Neuron (in vitro differentiated cells): ENCODE measurements around the gene CDK5R2.

Source experiments
- H2AFZ ChIP-seq: one replicate; pipeline ENCODE4 v1.6.1; 2013; ENCODE audit warnings: low read depth, mild to moderate bottlenecking, inconsistent platforms, low read length, moderate library complexity
- H3K27me3 ChIP-seq: one replicate; pipeline ENCODE4 v1.6.1; 2013; ENCODE audit warnings: low read length; ENCODE audit not compliant: insufficient read depth
- H3K36me3 ChIP-seq: one replicate; pipeline ENCODE4 v1.6.1; 2013; ENCODE audit warnings: low read length; ENCODE audit not compliant: insufficient read depth
- H3K4me1 ChIP-seq: one replicate; pipeline ENCODE4 v1.6.1; 2013; ENCODE audit warnings: low read length; ENCODE audit not compliant: insufficient read depth
- H3K4me3 ChIP-seq: 2 replicates; pipeline ENCODE4 v1.5.1; 2013; ENCODE audit warnings: mild to moderate bottlenecking, low read length, moderate library complexity
- H3K9me3 ChIP-seq: one replicate; pipeline ENCODE4 v1.6.1; 2013; ENCODE audit warnings: low read length

CDK5R2 gene

DNA sequence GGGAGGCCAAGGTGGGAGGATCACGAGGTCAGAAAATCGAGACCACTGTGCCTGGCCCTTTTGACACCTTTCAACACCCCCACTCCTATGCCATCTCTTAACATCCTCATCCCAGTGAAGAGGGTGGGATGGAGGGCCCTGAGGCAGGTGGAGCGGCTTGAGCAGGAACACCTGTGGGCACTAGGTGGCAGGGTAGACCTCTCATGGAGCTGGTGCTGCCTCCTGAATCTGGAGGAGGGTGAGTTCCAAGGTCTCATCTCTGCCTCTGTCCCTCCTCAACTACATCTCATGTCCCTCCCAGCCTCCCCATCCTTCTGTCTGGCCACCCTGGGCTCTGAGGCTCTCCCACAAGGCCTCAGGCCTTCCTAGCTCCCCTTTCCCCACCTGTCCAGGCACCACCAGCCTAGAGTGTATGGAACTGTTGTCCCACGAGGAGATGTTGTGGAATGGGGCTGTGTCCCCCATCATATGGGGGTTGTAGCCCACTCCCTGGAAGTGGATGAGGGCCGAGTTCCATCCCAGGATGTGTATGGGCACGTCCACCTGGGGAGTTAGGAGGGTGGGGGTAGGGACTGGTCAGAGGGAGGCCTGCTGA, 50.8 kb downstream of the CDK5R2 start:
- H3K36me3 ChIP-seq: no peaks in the 10 kb centered on the region
- H3K9me3 ChIP-seq: no peaks in the 10 kb centered on the region
- no peaks in the 10 kb centered on the region for H3K4me1 ChIP-seq
- H2AFZ ChIP-seq: no peak overlapping the region
- no peak overlapping the region for H3K4me3 ChIP-seq
- peaks cover 28% of the 10 kb centered on the region for H3K27me3 ChIP-seq

GRCh38 chr2:219010873-219011272, 51.4 kb downstream of the CDK5R2 start:
- Histone ChIP-seq H2AFZ (no peak overlapping the region), H3K9me3 (no peaks in the 10 kb centered on the region), H3K27me3 (peaks cover 24% of the 10 kb centered on the region), H3K4me3 (no peak overlapping the region), H3K36me3 (no peaks in the 10 kb centered on the region), H3K4me1 (no peaks in the 10 kb centered on the region)
